ENCODE results near the gene SLC4A5. TPM values are rescaled to one million over a fixed set of nuclear protein-coding genes. Genes with fewer than 3 reads are reported as not detected.

The SLC4A5 gene
- total and polyA plus RNA-seq, 10 donors: 0.45 to 9.7 (median 3.1) TPM

- no peak for DNase-seq
- intact Hi-C loops (cut with DNase I; ENCODE audit: low total_unique reads): no loop called here
Observed at GRCh38 chr2:74312913-74313312, 30.3 kb downstream of the SLC4A5 start.

GRCh38 chr2:74307720-74308119 is 35.5 kb downstream of the SLC4A5 start:
- intact Hi-C loops (cut with DNase I; ENCODE audit: low total_unique reads): no loop called here
- Histone ChIP-seq H3K4me1 (no peaks in the 10 kb centered on the region), H3K4me3 (no peak overlapping the region), H3K27me3 (replicated peaks in 1 of 7) (no peaks in the 10 kb centered on the region), H3K36me3 (peaks cover 0 to 4% (median 0%) of the 10 kb centered on the region in 6 donors), H3K9me3 (no peaks in the 10 kb centered on the region), H3K27ac (no peak overlapping the region)
- TF ChIP-seq CTCF (IDR thresholded peaks at IDR 0.05 in 8 of 11, conservative IDR thresholded peaks at IDR 0.05 in 3 of 11): no peak
- no peak for TF ChIP-seq POLR2A (IDR thresholded peaks at IDR 0.05)
- TF ChIP-seq POLR2AphosphoS5 (IDR thresholded peaks at IDR 0.05): no peak
- no peak for DNase-seq
- 79 to 97% (median 89%) methylated on average over 8 of the region's 8 CpGs for WGBS, 5 donors

More at GRCh38 chr2:74312913-74313312, 30.3 kb downstream of the SLC4A5 start:
- H3K4me1 ChIP-seq: no peaks in the 10 kb centered on the region
- H3K9me3 ChIP-seq: no peaks in the 10 kb centered on the region
- no peaks in the 10 kb centered on the region for H3K27me3 ChIP-seq (replicated peaks in 1 of 7)
- peaks cover 0 to 20% (median 0%) of the 10 kb centered on the region in 6 donors for H3K36me3 ChIP-seq
- TF ChIP-seq POLR2A (IDR thresholded peaks at IDR 0.05): no peak
- TF ChIP-seq CTCF (IDR thresholded peaks at IDR 0.05 in 8 of 11, conservative IDR thresholded peaks at IDR 0.05 in 3 of 11): no peak
- no peak overlapping the region for H3K4me3 ChIP-seq
- H3K27ac ChIP-seq: no peak overlapping the region

GRCh38 chr2:74304332-74305148 is 38.7 kb downstream of the SLC4A5 start:
- H3K27ac ChIP-seq: no peak overlapping the region
- peaks cover 0 to under 1% (median 0%) of the 10 kb centered on the region in 8 donors for H3K9me3 ChIP-seq
- no peak for TF ChIP-seq CTCF (IDR thresholded peaks at IDR 0.05 in 8 of 11, conservative IDR thresholded peaks at IDR 0.05 in 3 of 11)
- no peak for TF ChIP-seq POLR2A (IDR thresholded peaks at IDR 0.05)
- TF ChIP-seq POLR2AphosphoS5 (IDR thresholded peaks at IDR 0.05): no peak
- H3K27me3 ChIP-seq (replicated peaks in 1 of 7): no peaks in the 10 kb centered on the region
- peaks cover 0 to 7% (median 0%) of the 10 kb centered on the region in 6 donors for H3K36me3 ChIP-seq
- no peak for DNase-seq
- 72 to 92% (median 78%) methylated on average over 7 of the region's 7 CpGs for WGBS, 5 donors
- H3K4me1 ChIP-seq: no peaks in the 10 kb centered on the region
- intact Hi-C loops (cut with DNase I; ENCODE audit: low total_unique reads): no loop called here
- H3K4me3 ChIP-seq: no peak overlapping the region

- no peaks in the 10 kb centered on the region for H3K27me3 ChIP-seq (replicated peaks in 1 of 7)
- intact Hi-C loops (cut with DNase I; ENCODE audit: low total_unique reads): no loop called here
- peaks cover 0 to 14% (median 0%) of the 10 kb centered on the region in 6 donors for H3K36me3 ChIP-seq
- H3K27ac ChIP-seq: no peak overlapping the region
- TF ChIP-seq POLR2AphosphoS5 (IDR thresholded peaks at IDR 0.05) (no peak), POLR2A (IDR thresholded peaks at IDR 0.05) (no peak), CTCF (IDR thresholded peaks at IDR 0.05 in 8 of 11, conservative IDR thresholded peaks at IDR 0.05 in 3 of 11) (no peak)
- H3K4me3 ChIP-seq: no peak overlapping the region
- no peaks in the 10 kb centered on the region for H3K4me1 ChIP-seq
- no peak for DNase-seq
- 86 to 97% (median 94%) methylated on average over 2 of the region's 2 CpGs for WGBS, 5 donors
- peaks cover 0 to 11% (median 0%) of the 10 kb centered on the region in 8 donors for H3K9me3 ChIP-seq
Observed at GRCh38 chr2:74302865-74303264, 40.4 kb downstream of the SLC4A5 start.
